CD4-positive, alpha-beta T cell treated with Interleukin-1 beta for 1 hour (primary cell): ENCODE measurements around the gene LCAT.

ENCODE experiments used
- DNase-seq, 2 donors: peaks; one replicate each; pipeline ENCODE4 v3.0.0-alpha.2; 2020 to 2022

The LCAT gene

GRCh38 chr16:67968400-67969253 lies 24.7 kb upstream of the LCAT start, which contains the start of gene SLC12A4:
TSS of gene SLC12A4 (minus strand) at chr16:67968637. CDS start at chr16:67968553, 84 bp downstream.
- peak; percentile 88 to 91 for DNase-seq

- DNase-seq = peak; percentile 17 to 27
Measured at GRCh38 chr16:67967958-67968399, 24.1 kb upstream of the LCAT start.

- peak in 1 of 2 donors; percentile 28 for DNase-seq
Measured at GRCh38 chr16:67967183-67967957, 23.4 kb upstream of the LCAT start.

GRCh38 chr16:67966549-67967182 lies 22.7 kb upstream of the LCAT start:
- DNase-seq = no peak

GRCh38 chr16:67965668-67966548 lies 22.0 kb upstream of the LCAT start:
- no peak for DNase-seq

GRCh38 chr16:67964477-67965131 lies 20.7 kb upstream of the LCAT start:
- no peak for DNase-seq

- no peak for DNase-seq
Measured at GRCh38 chr16:67963662-67964321, 19.9 kb upstream of the LCAT start.

- no peak for DNase-seq
Measured at GRCh38 chr16:67963292-67963661, 19.4 kb upstream of the LCAT start.

- no peak for DNase-seq
Measured at GRCh38 chr16:67962135-67962534, 18.2 kb upstream of the LCAT start.

- no peak for DNase-seq
Measured at GRCh38 chr16:67961551-67961957, 17.6 kb upstream of the LCAT start.

- DNase-seq = no peak
Measured at GRCh38 chr16:67959536-67960329, 15.8 kb upstream of the LCAT start.

- no peak for DNase-seq
Measured at GRCh38 chr16:67957622-67958021, 13.7 kb upstream of the LCAT start.

GRCh38 chr16:67954421-67955196 lies 10.7 kb upstream of the LCAT start:
- DNase-seq = no peak

GRCh38 chr16:67953641-67954375 lies 9.9 kb upstream of the LCAT start:
- DNase-seq = no peak

GRCh38 chr16:67951485-67951884 lies 7.6 kb upstream of the LCAT start:
- no peak for DNase-seq

- no peak for DNase-seq
Measured at GRCh38 chr16:67950335-67950843, 6.5 kb upstream of the LCAT start.

- no peak for DNase-seq
Measured at GRCh38 chr16:67949645-67950044, 5.7 kb upstream of the LCAT start.

GRCh38 chr16:67948015-67948414 lies 4.1 kb upstream of the LCAT start:
- DNase-seq = no peak
